ENCODE measurements around the gene TIMP2.
"Not testable (repeated sequence)": the region's sequence is repeated elsewhere in the genome, so short reads cannot be mapped to it uniquely, and the experiment has no call there.

The TIMP2 gene

GRCh38 chr17:78925234-78925633 is at the start of gene TIMP2:
Gene TIMP2 (minus strand): TSS chr17:78925387. CDS start chr17:78925088, 299 bp downstream.
- peak; percentile 91 for DNase-seq (ENCODE audit: low spot score)

- DNase-seq (ENCODE audit: low spot score) = no peak
Measured at GRCh38 chr17:78973792-78974520, 48.8 kb upstream of the TIMP2 start.

GRCh38 chr17:78973196-78973595 is 48.0 kb upstream of the TIMP2 start:
- no peak for DNase-seq (ENCODE audit: low spot score)

GRCh38 chr17:78972507-78973105 is 47.4 kb upstream of the TIMP2 start:
- DNase-seq (ENCODE audit: low spot score) = no peak

- no peak for DNase-seq (ENCODE audit: low spot score)
Measured at GRCh38 chr17:78971756-78972506, 46.7 kb upstream of the TIMP2 start.

GRCh38 chr17:78970834-78971755 is 45.9 kb upstream of the TIMP2 start:
- peak; percentile 86 for DNase-seq (ENCODE audit: low spot score)

GRCh38 chr17:78969865-78970264 is 44.7 kb upstream of the TIMP2 start:
- DNase-seq (ENCODE audit: low spot score) = no peak

- DNase-seq (ENCODE audit: low spot score) = no peak
Measured at GRCh38 chr17:78967782-78968362, 42.7 kb upstream of the TIMP2 start.

GRCh38 chr17:78966910-78967600 is 41.9 kb upstream of the TIMP2 start:
- DNase-seq (ENCODE audit: low spot score) = no peak

- DNase-seq (ENCODE audit: low spot score) = no peak
Measured at GRCh38 chr17:78966123-78966813, 41.1 kb upstream of the TIMP2 start.

GRCh38 chr17:78965491-78965924 is 40.3 kb upstream of the TIMP2 start:
- no peak for DNase-seq (ENCODE audit: low spot score)

- DNase-seq (ENCODE audit: low spot score) = no peak
Measured at GRCh38 chr17:78963378-78963777, 38.2 kb upstream of the TIMP2 start.

GRCh38 chr17:78962984-78963348 is 37.8 kb upstream of the TIMP2 start:
- not testable (repeated sequence) for DNase-seq (ENCODE audit: low spot score)

- DNase-seq (ENCODE audit: low spot score) = no peak
Measured at GRCh38 chr17:78962345-78962983, 37.3 kb upstream of the TIMP2 start.

- DNase-seq (ENCODE audit: low spot score) = no peak
Measured at GRCh38 chr17:78961571-78961970, 36.4 kb upstream of the TIMP2 start.

- no peak for DNase-seq (ENCODE audit: low spot score)
Measured at GRCh38 chr17:78960928-78961327, 35.7 kb upstream of the TIMP2 start.

GRCh38 chr17:78959803-78960202 is 34.6 kb upstream of the TIMP2 start:
- DNase-seq (ENCODE audit: low spot score) = no peak

GRCh38 chr17:78958641-78959127 is 33.5 kb upstream of the TIMP2 start:
- DNase-seq (ENCODE audit: low spot score) = no peak

- DNase-seq (ENCODE audit: low spot score) = no peak
Measured at GRCh38 chr17:78957128-78957527, 31.9 kb upstream of the TIMP2 start.

- DNase-seq (ENCODE audit: low spot score) = no peak
Measured at GRCh38 chr17:78956254-78956653, 31.1 kb upstream of the TIMP2 start.
